ENCODE measurements around the gene UQCC2.

UQCC2 gene

DNA sequence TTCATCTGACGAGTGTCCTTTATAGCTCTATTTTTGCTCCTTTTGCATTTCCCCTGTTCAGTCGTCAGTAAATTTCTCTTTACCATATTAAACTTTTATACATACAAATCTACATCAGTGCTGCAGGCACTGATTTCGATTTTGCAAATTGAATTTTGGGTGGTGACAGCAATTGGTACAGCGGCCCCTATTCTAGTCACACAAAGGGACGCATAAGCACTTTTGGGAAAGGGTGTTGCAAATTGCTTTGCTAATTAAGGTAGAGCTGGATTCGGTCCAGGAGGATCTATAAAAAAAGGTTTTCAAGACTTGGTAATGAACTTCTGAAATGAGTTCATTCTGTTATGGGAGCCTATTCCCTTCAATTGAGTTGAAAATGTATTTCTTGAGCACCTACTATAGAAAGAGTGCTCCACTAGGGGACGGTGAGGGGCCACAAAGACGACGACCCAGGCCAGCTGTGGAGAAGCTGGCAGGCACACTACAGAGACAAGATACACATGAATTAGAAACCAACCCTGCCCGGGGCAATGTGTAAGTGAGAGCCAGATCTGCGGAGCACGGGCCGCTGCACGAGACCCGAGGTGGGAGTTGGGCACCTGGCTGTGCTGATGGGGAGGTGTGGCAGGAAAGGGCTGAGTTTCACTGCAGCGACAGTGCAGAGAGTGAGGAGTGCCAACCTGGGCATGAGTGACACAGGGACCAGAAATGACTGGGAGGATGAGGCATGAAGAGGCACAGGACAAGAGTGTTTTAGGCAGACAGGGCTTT lies 5.4 kb downstream of the UQCC2 start:
- no peak for DNase-seq (ENCODE audit: low spot score)

DNA sequence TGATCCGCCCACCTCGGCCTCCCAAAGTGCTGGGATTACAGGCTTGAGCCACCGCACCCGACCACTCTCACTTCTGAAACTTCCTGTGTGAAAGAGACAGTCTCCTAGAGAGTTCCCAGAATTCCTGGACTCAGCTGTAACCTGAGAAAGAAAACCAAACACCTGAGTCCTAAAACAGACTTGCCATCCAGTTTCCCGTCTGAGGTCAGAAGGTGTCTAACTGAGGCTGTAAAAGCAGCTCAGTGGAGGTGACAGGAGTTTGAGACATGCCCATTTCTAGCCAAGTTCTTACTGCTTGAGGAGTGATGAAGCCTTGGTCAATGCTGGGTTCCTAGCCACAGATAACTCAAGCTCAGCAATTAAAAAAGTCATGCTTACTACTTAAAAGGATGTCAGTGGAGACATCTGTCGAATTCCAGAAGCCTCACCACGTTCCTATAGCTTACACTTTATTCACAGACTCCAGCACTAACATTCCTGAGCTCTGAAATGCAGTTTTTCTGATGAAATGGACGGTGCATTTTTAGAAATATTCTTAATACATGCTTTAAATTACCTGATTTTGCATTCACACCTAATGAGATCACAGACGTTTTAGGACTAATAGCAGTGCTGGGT lies 6.1 kb downstream of the UQCC2 start:
- DNase-seq (ENCODE audit: low spot score) = no peak

DNA sequence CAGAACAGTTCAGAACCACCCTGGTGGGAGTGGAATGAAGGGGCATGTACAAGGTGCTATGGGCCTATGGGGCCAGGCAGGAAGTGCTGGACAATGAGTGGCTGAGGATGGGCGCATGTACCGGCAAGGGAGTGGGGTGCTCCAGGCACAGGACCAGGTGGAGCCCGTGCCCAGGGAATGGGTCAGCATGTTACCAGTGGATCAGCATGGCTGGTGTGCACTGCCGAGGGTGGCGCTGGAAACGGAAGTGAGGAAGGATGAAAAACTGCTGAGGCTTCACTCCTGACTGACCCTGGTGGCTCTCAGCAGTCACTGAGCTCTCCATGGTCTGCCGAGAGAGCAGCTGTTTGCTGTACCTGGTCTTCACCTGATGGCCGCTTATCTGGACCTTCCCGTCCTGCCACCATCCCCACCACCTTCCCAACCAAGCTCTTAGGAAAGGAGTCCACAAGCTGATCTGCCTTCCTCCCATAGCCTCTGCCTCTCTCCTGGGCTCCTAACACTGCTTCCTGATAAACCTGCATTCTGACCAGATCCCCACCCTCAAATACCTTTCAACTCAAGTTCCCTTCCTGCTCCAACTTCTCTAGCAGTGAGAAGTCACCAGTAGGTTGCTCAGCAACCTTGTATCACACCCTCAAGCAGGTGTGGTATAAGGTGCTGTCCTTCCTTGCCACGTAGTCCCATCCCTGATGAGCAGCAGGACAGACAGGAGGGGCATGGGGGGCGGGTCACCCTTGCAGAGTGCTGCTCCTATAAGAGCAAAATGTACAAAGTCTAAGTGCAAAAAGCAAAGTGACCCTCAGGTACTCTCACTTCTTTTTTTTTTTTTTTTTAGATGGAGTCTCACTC lies 7.1 kb downstream of the UQCC2 start:
- no peak for DNase-seq (ENCODE audit: low spot score)

DNA sequence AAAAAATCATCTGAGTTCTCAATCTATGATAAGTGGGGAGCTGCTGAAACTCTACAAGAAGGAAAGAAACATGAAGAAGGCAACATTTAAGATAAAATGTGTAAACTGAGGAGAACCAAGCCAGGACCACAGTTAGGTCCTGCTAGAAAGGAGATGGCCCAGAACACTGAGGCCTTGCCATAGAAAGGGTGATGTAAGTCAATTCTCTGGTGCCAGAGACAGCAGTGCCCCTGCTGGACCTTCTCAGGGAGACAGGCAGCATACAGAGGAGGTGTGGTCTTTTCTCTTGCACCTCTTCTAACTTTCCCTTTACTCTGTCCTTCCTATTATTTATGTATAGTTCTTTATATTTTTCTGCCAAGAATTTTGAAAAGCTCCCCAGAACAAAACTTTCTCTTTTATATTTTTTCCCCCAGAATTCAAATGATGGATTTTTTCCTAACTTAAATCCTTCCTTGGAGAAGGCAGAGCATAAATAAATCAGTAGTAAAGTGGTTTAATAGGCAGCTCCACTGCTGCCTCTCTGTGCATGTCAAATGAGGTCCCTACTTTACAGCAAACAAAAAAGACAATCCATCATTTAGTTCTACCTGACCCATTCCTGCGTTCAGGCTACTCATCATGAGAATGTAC lies 9.0 kb downstream of the UQCC2 start:
- DNase-seq (ENCODE audit: low spot score) = peak; percentile 24

DNA sequence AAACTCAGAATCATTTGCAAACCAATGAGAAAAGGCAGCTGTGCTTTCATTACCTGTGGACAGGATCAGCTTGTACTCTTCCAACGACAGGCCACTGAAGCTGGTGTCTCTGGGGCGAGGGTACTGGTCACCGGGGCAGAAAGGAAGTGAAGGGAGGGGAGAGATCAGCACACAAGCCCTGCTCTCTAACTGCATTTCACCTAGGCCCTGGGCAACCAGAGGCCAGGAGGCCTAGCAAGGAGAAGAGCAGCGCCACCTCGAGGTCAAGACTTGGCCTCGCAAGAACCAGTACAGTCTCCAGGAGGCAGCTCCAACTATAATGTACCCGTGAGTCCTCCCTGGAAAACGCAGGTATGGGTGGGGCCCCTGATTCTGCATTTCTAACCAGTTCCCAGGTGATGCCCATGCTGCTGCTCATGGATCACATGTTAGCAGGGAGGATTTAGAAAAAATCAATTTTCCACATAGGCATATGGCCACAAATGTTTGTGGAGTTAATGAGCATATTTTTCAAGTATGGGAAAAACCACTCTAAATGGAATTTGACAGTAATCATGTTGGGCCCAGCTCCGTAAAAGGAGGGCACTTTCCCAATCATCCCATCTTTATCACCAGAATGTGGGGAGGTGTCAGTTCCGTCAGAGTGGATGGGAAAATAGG lies 11.0 kb downstream of the UQCC2 start:
- DNase-seq (ENCODE audit: low spot score) = peak; percentile 60

DNA sequence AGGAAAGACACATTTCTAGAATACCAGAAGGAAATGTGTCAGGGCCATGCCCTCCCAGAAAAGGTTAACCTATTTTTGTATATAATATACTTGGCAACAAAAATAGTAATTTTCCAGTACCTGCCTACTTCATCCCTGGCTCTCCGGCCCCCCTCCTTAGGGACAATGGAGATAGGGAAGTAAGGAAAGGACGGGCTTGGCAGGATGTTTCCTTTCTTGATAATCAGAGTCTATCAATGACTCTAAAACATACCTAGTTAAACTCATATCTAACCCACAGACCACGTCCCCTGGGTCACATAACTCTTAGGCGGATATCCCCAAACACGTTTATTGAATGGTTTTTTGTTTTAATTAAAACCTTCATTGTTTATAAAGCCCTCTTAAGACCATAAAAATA lies 11.8 kb downstream of the UQCC2 start:
- no peak for DNase-seq (ENCODE audit: low spot score)

DNA sequence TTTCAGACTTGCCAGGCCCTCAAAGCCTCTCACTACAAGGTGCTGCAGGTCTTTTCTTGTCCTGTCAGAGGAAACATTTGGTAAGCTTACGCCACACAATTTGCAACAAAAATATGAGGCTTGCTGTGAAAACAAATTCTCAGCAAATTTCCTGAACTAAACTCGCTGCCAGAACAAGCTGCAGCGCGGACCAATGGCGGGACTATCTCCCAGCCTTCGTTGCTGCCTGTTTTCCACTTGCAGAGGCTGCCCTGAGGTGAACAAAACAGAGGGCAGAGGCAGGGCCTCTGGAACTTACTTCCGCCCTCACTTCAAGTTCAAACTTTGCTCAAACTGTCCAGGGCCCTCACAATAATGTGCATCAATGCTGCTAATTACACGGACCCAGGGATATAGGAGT lies 12.4 kb downstream of the UQCC2 start:
- no peak for DNase-seq (ENCODE audit: low spot score)

DNA sequence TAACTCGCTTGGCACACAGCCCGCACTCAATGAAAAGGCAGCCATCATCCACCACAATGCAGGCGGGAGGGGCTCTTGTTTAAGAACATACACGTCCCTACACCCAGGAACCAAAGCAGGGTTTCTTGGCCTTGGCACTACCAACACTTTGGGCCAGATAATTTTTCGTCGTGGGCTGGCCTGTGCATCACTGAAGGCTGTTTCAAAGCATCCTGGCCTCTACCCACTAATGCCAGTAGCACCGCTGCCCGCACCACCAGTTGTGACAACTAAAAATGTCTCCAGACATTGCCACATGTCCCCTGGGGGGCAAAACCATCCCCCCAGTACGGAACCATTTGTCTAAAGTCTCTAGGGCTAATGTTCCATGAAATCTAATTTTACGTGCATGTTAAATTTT lies 13.0 kb downstream of the UQCC2 start:
- DNase-seq (ENCODE audit: low spot score) = no peak

DNA sequence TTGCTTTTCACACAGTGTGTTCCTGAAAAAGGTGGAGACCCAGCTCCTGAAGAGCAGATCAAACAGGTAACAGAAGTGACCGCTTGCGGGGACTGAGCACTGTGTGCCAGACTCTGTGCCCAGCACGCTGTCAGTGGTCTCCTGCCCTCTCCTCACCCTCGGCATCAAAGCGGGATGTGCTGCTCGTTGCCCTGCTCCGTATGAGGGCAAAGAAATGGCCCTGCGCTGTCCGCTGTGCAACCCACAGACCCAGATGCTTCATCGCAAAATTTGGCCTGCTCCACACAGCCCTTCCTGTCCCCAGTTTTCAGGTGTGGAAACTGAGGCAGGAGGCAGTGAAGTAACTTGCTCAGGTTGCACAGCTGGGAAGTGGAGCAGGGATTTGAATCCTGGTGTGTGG lies 13.7 kb downstream of the UQCC2 start:
- DNase-seq (ENCODE audit: low spot score) = no peak

DNA sequence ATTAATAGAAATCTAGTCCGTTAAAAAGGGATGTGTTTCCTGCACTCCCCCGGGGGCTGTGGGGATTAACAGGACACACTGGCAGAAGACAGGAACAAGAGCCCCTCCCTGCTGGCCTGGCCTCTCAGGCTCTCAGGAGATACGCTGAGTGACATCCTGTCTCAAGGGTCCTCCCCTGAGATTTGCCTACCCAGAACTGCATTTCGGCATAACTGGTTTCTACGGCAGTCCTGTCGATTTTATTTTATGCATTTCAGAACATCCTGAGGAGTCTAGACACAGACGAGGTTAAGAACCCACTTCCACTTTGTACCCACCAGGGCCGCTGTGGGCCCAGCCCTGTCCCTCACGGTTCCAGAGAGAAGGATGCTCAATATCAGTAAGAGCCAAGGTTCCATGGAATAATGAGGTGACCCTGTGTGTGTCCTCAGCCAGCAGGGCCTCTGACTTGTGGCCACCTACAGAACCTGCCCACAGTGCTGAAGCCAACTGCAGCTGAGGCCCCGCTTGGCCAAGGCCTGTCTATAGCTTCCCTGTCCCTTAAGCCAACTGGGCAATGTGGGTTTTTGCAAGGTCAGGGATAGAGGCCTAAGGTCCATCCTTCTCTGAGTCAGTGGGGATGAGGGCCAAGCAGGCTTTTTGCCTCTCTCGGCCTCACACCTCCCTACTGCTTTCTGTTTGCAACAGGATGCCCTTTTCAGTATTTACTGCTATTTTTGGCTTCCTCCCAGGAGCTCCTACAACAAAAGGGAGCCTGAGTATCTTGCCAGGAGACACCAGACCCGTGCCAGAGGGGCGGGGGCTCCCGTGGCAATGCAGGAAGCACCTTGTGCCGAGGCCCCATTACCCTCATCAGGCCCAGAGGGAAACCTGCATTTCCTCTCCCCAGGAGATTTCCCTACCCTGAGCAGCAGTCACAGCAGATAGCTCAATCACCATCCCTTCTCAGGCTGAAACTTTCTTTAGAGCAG lies 14.7 kb downstream of the UQCC2 start:
- DNase-seq (ENCODE audit: low spot score) = no peak

DNA sequence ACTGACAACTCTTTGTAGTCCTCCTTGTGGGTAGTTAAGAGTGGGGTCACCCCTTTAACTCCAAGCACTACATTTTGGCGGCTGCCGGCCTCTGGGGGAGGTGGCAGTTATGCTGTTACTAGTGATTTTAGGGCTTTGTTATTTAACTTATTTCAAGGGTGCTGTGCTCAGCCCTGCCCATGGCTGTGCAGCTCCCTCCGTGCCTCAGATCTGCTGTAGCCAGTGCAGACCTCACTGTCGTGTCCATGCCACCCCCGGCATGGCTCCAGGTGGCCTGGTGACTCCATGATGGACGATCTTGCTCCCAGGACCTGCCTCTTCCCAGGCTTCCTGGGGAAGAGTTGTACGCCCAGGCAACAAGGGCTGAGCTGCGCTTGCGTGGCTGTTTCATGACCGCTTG lies 15.4 kb downstream of the UQCC2 start:
- DNase-seq (ENCODE audit: low spot score) = no peak

DNA sequence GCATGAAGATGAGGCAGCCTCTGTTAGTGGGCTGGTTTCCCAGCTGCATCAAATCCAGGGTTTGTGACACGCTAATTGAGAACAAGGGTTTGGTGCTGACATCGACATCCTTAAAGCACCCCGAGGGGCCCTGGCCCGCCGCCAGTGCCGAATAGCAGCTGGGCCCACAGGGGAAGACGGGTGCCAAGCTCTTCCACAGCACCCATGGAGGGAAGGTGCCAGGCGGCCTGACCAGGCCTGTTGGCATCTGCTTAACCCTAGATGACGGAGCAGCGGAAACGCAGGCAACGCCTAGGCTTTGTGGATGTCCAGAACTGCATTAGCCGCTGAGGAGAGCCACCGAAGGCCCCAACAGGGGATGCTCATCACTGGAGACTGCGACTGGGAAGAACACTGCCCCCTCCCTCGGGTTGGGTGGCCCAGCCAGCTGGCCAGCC lies 16.0 kb downstream of the UQCC2 start:
- no peak for DNase-seq (ENCODE audit: low spot score)

DNA sequence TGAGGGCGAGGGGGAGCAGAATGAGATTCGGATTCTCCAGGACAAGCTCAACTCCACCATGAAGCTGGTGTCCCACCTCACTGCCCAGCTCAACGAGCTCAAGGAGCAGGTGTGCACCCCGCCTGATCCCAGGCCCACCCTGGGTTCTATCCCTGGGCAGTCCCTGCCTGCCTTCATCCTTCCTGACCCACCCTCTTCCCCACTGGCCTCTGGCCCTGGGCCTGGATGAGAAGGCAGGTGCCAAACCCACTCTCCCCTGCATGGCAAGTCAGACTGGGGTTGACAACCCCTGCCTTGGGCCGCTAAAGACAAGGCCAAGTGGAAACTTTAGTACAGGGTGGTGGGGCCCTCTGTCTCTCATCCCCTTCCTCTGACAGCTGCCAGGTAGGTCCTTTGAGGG lies 16.5 kb downstream of the UQCC2 start:
- DNase-seq (ENCODE audit: low spot score) = no peak

DNA sequence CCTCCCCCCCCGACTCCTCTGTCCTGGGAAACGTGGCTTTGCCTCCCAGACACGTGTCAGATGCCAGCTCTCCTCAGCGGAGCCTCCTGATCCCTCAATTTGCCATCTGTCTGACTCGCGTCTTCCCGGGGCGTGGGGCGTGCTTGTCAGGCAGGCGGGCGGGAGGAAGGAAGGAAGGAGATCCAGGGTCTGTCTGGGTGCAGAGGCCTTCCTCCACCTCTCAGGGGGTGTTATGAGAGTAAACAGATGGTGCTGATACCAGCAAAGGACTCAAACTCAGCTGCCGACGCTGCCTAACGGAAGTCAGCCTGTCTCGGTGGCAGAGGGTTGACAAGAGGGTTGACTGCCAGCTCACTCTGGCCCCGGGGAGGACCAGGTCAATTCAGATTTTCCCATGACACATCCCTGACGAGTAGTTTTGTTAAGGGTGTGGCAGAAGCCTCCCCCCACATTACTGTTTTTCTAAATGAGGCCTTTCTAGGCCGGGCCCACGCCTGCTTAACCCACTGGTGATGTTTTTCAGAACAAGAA lies 17.0 kb downstream of the UQCC2 start:
- no peak for DNase-seq (ENCODE audit: low spot score)

DNA sequence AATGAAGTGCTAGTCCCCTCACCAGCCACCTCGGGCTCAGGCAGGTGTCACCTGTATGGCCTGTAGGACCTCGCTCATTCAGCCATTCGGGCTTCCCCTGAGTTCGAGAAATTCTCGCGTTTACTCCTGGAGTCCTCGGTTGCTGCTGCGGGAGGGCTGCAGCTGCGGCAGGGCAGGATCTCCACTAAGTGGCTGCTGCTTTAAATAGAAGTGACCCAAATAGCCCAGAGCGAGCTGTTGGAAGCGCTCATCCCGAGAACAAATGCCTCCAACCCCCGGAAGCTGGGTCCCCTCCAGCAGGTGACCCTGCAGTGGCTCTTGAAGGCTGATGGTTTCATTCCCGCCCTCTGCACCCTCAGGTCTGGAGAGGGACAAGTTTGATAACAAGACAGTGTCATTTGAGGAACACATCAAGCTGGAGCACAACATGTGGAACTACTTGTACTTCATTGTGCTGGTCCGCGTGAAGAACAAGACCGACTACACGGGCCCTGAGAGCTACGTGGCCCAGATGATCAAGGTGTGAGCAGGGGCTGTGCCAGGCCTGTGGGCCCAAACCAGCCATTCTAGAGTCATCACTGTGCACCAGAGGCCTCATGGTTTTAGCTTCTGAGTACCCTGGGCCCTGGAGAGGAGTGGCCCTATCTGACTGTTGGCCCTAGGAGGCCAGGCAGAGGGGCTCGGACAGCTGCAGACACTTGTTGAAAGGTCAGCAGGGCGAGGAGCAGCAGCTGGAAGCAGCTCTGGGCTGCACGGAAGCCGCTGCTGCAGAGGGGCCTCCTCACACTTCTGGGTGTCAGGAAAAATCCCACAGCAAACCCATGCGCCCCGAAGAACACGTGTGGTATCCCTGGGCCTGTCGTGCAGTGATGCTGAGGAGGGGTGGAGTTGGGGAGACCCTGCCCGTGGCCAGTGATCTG lies 18.1 kb downstream of the UQCC2 start:
- DNase-seq (ENCODE audit: low spot score) = no peak

DNA sequence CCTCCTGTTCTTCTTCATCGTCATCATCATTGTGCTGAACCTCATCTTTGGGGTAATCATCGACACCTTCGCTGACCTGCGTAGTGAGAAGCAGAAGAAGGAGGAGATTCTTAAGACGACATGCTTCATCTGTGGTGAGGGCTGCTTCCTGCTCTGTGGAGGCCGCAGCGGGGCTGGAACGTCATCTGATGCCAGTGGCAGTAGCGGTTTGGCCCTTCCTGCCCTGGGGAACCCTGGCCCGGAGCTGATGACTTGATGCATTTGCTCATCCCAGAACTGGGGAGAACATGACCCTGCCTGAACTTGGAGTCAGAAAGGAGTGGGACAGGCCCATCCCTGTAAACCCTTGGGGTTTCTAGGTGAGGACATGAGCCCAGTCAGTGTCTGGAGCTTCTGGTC lies 18.7 kb downstream of the UQCC2 start:
- DNase-seq (ENCODE audit: low spot score) = no peak

DNA sequence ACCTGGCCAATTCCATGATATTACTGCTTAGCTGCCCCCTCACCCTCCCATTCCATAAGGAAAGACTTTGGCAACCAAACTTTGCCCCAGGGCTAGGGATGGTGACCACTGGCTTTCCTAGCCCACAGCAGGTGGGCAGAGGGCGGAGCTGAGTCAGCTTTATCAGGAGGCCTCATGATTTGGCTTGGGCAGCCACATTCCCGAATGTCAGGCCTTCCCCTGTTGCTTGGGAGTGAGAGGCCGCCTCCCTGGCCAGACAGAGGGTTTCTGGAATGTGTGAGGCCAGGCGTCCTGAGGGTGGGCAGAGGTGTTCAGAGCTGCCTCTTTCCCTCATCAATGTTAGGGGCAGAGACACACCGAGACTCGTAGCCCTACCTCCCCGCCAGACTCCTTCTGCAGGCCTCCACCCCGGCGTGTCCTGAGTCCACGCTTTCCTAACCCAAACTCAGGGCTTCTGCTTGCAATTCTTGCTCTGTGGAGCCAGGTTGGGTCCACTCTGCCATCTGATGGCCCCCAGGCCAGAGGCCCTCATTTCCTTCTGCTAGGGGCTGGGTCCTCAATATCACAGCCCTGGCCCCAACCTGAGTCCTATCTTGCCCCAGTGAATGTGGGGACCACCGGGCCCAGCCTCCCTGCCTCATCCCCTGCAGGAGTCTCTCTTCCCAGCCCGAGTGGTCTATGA lies 19.3 kb downstream of the UQCC2 start:
- DNase-seq (ENCODE audit: low spot score) = no peak

DNA sequence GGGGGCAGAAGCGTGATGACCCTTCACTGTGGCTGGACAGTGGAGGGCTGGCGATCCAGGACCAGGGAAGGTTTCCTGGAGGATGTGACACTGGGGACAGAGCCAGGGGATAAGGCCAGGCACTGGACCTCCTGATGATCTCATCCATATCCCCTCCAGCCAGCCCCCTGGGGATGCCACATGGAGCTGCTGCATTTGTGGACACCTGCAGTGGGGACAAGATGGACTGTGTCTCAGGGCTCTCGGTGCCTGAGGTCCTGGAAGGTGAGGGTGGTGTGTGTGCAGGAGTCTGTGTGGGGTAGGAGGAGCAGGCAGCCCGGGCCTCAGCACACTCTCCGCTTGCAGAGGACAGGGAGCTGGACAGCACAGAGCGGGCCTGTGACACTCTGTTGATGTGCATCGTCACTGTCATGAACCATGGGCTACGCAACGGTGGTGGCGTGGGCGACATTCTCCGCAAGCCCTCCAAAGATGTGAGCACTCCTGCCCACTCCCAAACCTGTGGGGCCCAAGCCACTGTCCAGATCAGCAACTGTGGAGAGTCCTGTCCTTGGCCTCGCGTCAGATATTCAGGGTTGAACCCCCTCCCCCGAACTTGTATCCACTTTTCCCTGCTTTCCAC lies 19.9 kb downstream of the UQCC2 start:
- no peak for DNase-seq (ENCODE audit: low spot score)
